HEK293T (cell line): ENCODE data around the gene MXRA7.

Source experiments
- BHLHE40 ChIP-seq: fragments of 450-650 bp; IDR thresholded peaks from 2 replicates; pipeline ENCODE4 v1.6.1; 2016; ENCODE audit warnings: mild to moderate bottlenecking, moderate library complexity, borderline replicate concordance
- ELF4 ChIP-seq: fragments of 450-650 bp; IDR thresholded peaks from 2 replicates; pipeline ENCODE4 v1.6.1; 2017; ENCODE audit warnings: antibody characterized with exemption
- FOXA1 ChIP-seq: fragments of 450-650 bp; IDR thresholded peaks from 2 replicates; pipeline ENCODE4 v1.6.1; 2016; ENCODE audit warnings: mild to moderate bottlenecking
- FOXK2 ChIP-seq: fragments of 450-650 bp; IDR thresholded peaks from 2 replicates; pipeline ENCODE4 v1.6.1; 2016; ENCODE audit warnings: mild to moderate bottlenecking
- FOXM1 ChIP-seq: fragments of 450-650 bp; IDR thresholded peaks from 2 replicates; pipeline ENCODE4 v1.6.1; 2017; ENCODE audit warnings: mild to moderate bottlenecking, borderline replicate concordance
- L3MBTL2 ChIP-seq: fragments of 450-650 bp; conservative IDR thresholded peaks from 2 replicates; pipeline ENCODE4 v1.6.1; 2016; ENCODE audit warnings: mild to moderate bottlenecking
- SP1 ChIP-seq: fragments of 450-650 bp; IDR thresholded peaks from 2 replicates; pipeline ENCODE4 v1.6.1; 2017
- SUZ12 ChIP-seq: fragments of 450-650 bp; IDR thresholded peaks from 2 replicates; pipeline ENCODE4 v1.6.1; 2016; ENCODE audit warnings: mild to moderate bottlenecking
- ZNF384 ChIP-seq: fragments of 450-650 bp; IDR thresholded peaks from 2 replicates; pipeline ENCODE4 v1.6.1; 2016

DNA sequence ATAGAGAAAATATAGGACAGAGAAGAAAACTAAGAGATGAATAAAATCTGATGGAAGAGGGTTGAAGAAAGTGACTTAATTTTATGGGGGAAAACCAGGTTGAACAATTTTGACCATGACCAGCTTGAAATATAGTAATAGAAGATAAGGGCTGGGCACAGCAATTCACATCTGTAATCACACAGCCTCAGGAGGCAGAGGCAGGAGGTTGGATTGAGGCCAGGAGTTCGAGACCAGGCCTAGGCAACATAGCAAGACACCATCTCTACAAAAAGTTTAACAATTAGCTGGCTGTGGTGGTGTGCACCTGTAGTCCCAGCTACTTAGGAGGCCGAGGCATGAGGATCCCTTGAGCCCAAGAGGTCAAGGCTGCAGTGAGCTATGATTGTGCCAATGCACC is 8.7 kb downstream of the MXRA7 start:
- TF ChIP-seq SUZ12 (no peak), SP1 (no peak), FOXA1 (no peak), FOXM1 (no peak), L3MBTL2 (no peak), BHLHE40 (no peak), ELF4 (no peak), FOXK2 (no peak), ZNF384 (no peak)
